SHP77 treated with DMSO at 0.1 percent for 48 hours (cell line): ENCODE measurements around the gene FLII.
"Not testable (repeated sequence)": the region's sequence is repeated elsewhere in the genome, so short reads cannot be mapped to it uniquely, and the experiment has no call there.

Experiments used
- DNase-seq: peaks from one replicate; lab custom pipeline; 2025; lab: John Stamatoyannopoulos, UW

Gene FLII

GRCh38 chr17:18218756-18219415, 39.7 kb downstream of the FLII start:
- no peak for DNase-seq

GRCh38 chr17:18217412-18218015, 41.0 kb downstream of the FLII start:
- peak; percentile 61 for DNase-seq

- not testable (repeated sequence) for DNase-seq
Observed at GRCh38 chr17:18216906-18217305, 41.6 kb downstream of the FLII start.

- DNase-seq, result no peak
Observed at GRCh38 chr17:18213666-18214270, 44.8 kb downstream of the FLII start.

- no peak for DNase-seq
Observed at GRCh38 chr17:18208092-18208491, 50.4 kb downstream of the FLII start.

GRCh38 chr17:18206962-18207361, 51.6 kb downstream of the FLII start:
- DNase-seq, result no peak

GRCh38 chr17:18205861-18206260, 52.7 kb downstream of the FLII start:
- DNase-seq, result no peak

GRCh38 chr17:18203308-18203707, 55.2 kb downstream of the FLII start:
- no peak for DNase-seq

DNA sequence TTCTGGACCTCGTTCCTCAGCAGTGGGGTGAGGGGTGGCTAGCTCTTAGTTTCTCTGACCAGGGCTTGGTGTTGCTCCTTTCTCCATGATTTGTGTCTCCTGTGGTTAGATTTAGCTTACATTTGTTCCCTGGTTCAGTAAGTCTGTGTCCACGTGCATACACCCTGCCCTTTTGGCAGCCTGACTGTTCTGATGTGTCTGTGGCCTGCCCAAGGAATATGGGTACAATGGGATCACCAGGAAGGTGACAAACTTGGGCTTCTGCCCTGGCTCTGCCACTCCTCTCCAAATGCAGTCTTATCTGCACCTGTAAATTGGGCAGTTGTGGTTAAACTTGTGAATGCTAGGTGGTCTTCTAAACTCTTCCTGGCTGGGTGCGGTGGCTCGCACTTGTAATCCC, 57.4 kb downstream of the FLII start:
- DNase-seq, result no peak

GRCh38 chr17:18198530-18198929, 60.0 kb downstream of the FLII start:
- no peak for DNase-seq

DNA sequence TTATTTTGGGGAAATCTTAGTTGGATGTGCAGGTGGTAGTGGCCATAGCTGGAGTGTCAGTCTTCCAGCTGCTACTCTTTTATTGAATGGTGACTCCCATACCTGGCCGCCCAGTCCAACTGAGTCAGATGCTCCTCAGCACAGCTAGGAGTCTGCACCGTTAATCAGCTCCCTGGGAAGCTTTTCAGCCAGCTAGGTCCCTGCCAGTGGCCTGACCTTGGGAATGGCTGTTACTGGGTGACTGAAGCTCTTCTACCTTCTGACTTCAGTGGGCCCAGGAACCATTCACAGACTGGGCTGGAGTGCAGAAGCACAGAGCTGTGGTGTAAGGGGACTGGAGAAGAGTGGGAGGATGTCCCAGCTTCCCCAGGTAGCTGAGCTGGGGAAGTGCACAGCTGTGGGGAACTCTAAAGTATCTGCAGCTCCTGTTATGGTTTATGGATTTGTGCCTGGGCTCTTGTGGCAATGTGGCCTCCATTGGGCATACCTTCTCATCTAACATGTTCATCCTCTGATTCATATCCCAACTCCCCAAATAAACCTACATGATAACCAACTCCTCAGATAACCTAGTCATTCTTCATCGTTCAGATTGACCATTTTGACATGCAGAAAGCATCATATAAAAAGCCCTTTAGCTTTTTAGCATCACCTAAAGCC, 60.9 kb downstream of the FLII start:
- no peak for DNase-seq

DNA sequence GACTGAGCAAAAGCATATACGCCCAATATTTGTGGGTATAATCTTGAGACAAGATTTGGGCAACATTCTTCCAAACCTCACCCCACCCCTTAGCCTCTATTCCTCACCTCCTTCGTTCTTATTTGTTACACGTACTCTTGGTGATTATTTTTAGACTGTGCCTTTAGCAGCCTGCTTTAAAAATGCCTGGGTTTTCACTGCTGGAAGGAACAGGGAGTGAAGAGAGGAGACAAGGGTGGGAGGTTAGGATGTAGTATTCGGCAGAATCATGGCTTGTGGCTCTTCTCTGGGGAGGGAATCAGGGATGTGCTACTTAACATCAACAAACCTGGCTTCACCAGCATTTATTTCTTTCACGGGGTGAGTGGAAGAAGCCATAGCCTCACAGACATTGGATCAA, 63.3 kb downstream of the FLII start:
- DNase-seq, result no peak
